Panc1 (cell line): ENCODE data around the gene NOXA1. TPM values are rescaled to one million over a fixed set of nuclear protein-coding genes. Genes with fewer than 3 reads are reported as not detected.
"Not testable (repeated sequence)": the region's sequence is repeated elsewhere in the genome, so short reads cannot be mapped to it uniquely, and the experiment has no call there.

Source experiments
- ATAC-seq: fragments of 200-7000 bp; cut with Tn5 transposase; 2 replicates; pipeline ENCODE4 v1.9.1; 2020; ENCODE audit warnings: mild to moderate bottlenecking, moderate library complexity
- BruUV-seq: library from RNA; stranded (reverse); fragments of 400-500 nt; replicated peaks from 2 replicates; lab custom pipeline; 2021; lab: Mats Ljungman, UMichigan
- CTCF ChIA-PET: fragments of 300-600 bp; sonication (Branson Sonifier 250); formaldehyde crosslinking; loops from one replicate; lab custom pipeline; 2022; ENCODE audit warnings: antibody characterized with exemption; lab: Charles Lee
- POLR2A ChIA-PET: fragments of 300-600 bp; sonication (Branson Sonifier 250); formaldehyde crosslinking; loops from one replicate; lab custom pipeline; 2022; ENCODE audit warnings: antibody characterized with exemption; lab: Charles Lee
- DNase-seq: peaks from one replicate; pipeline ENCODE4 v3.0.0-alpha.2; 2010; ENCODE audit warnings: low read depth, low spot score
- H3K27ac ChIP-seq: 2 replicates; pipeline ENCODE4 v1.5.1; 2011; ENCODE audit warnings: mild to moderate bottlenecking, low read length, inconsistent platforms
- H3K27me3 ChIP-seq: fragments of 200-500 bp; sonication (Bioruptor generic); 2 replicates; pipeline ENCODE4 v1.6.0; 2014; ENCODE audit warnings: low read length, inconsistent platforms; ENCODE audit not compliant: control insufficient read depth, insufficient read depth
- H3K36me3 ChIP-seq: fragments of 200-500 bp; sonication (Bioruptor generic); 2 replicates; pipeline ENCODE4 v1.5.1; 2014; ENCODE audit warnings: inconsistent platforms, mild to moderate bottlenecking, low read length, moderate library complexity; ENCODE audit not compliant: control insufficient read depth, insufficient read depth
- H3K4me1 ChIP-seq: 2 replicates; pipeline ENCODE4 v1.5.1; 2011; ENCODE audit warnings: inconsistent platforms, mild to moderate bottlenecking, low read length, moderate library complexity; ENCODE audit not compliant: control insufficient read depth, insufficient read depth
- H3K4me3 ChIP-seq, 2 experiments: 2 replicates each; pipeline ENCODE4 v1.5.1; 2011 to 2012; ENCODE audit warnings: low read depth in 2 of 2, low read length in 2 of 2, mild to moderate bottlenecking in 2 of 2, inconsistent platforms in 1 of 2, moderate library complexity in 1 of 2
- H3K9me3 ChIP-seq: fragments of 200-500 bp; sonication (Bioruptor generic); 2 replicates; pipeline ENCODE4 v1.5.1; 2014; ENCODE audit warnings: low read depth, mild to moderate bottlenecking, inconsistent platforms, low read length, moderate library complexity; ENCODE audit not compliant: control insufficient read depth, insufficient read depth
- CTCF ChIP-seq: fragments of 450-650 bp; IDR thresholded peaks from 2 replicates; pipeline ENCODE4 v1.5.1; 2017; ENCODE audit warnings: mild to moderate bottlenecking
- POLR2AphosphoS5 ChIP-seq: IDR thresholded peaks from 2 replicates; pipeline ENCODE4 v1.6.1; 2012; ENCODE audit warnings: mild to moderate bottlenecking, low read depth, low read length, moderate library complexity
- REST ChIP-seq, 2 experiments: IDR thresholded peaks; 2 replicates each; pipeline ENCODE4 v1.6.1; 2011 to 2012; ENCODE audit warnings: low read depth in 2 of 2, control low read depth in 1 of 2, low read length in 1 of 2, mild to moderate bottlenecking in 1 of 2, moderate library complexity in 1 of 2; ENCODE audit not compliant: insufficient read depth in 1 of 2
- SIN3A ChIP-seq: IDR thresholded peaks from 2 replicates; pipeline ENCODE4 v1.6.1; 2012; ENCODE audit warnings: low read depth, mild to moderate bottlenecking, low read length, moderate library complexity, borderline replicate concordance; ENCODE audit not compliant: insufficient read depth
- TCF7L2 ChIP-seq: IDR thresholded peaks from 2 replicates; pipeline ENCODE4 v1.6.1; 2011; ENCODE audit warnings: mild to moderate bottlenecking, low read depth, low read length, inconsistent platforms
- in situ Hi-C: cut with HindIII; loops from 2 replicates; pipeline ENCODE4 v1.10.0; 2016; ENCODE audit warnings: low sequenced_read_pairs, low pct_unique_long_range_greater_than_20kb
- intact Hi-C: fragments of 100-400 bp; cut with micrococcal nuclease; formaldehyde crosslinking; loops from one replicate; pipeline ENCODE4 v1.10.0; 2022; ENCODE audit not compliant: unreplicated experiment
- total RNA-seq: library from RNA; stranded (reverse); gene quantifications from one replicate; pipeline ENCODE4 v1.2.1, GENCODE V29; 2021; ENCODE audit not compliant: unreplicated experiment

Gene NOXA1
- total RNA-seq, 1 experiment from 2014 or later = 3.7 TPM

- intact Hi-C loops (no loop called here), in situ Hi-C loops (no loop called here)
- POLR2A ChIA-PET = no interaction called here
- no peak for TF ChIP-seq SIN3A
- no peak for TF ChIP-seq TCF7L2
- no peak for TF ChIP-seq REST (IDR thresholded peaks at IDR 0.05; ENCODE audit: insufficient read depth in 1 of 2, low read depth in 2 of 2, low read length in 1 of 2)
- no peak for TF ChIP-seq POLR2AphosphoS5
- no peak for TF ChIP-seq CTCF
- Histone ChIP-seq H3K4me3 (no peak overlapping the region), H3K27ac (no peak overlapping the region), H3K4me1 (no peaks in the 10 kb centered on the region), H3K9me3 (no peaks in the 10 kb centered on the region), H3K27me3 (no peaks in the 10 kb centered on the region), H3K36me3 (no peaks in the 10 kb centered on the region)
- no peak for ATAC-seq
- CTCF ChIA-PET = no interaction called here
- no peak for DNase-seq
- BruUV-seq = no TSS peak
Measured at GRCh38 chr9:137465720-137466388, 42.7 kb downstream of the NOXA1 start.

- H3K4me1 ChIP-seq, CTCF ChIA-PET, H3K36me3 ChIP-seq, BruUV-seq, H3K9me3 ChIP-seq, POLR2A ChIA-PET, H3K27ac ChIP-seq, H3K27me3 ChIP-seq, H3K4me3 ChIP-seq, in situ Hi-C loops, DNase-seq, ATAC-seq, intact Hi-C loops: not testable (repeated sequence)
Measured at GRCh38 chr9:137466389-137467085, 43.3 kb downstream of the NOXA1 start.

- in situ Hi-C loops = no loop called here
- CTCF ChIA-PET = no interaction called here
Measured at GRCh38 chr9:137467161-137467581, 44.0 kb downstream of the NOXA1 start.

More at GRCh38 chr9:137467161-137467581, 44.0 kb downstream of the NOXA1 start:
- ATAC-seq = no peak
- POLR2A ChIA-PET = no interaction called here
- H3K9me3 ChIP-seq = no peaks in the 10 kb centered on the region
- no peaks in the 10 kb centered on the region for H3K36me3 ChIP-seq
- no TSS peak for BruUV-seq
- no peak overlapping the region for H3K4me3 ChIP-seq
- H3K27me3 ChIP-seq = no peaks in the 10 kb centered on the region
- H3K27ac ChIP-seq = no peak overlapping the region
- no peak for DNase-seq
- no peak for TF ChIP-seq POLR2AphosphoS5
- no peak for TF ChIP-seq REST (IDR thresholded peaks at IDR 0.05; ENCODE audit: insufficient read depth in 1 of 2, low read depth in 2 of 2, low read length in 1 of 2)
- no peak for TF ChIP-seq SIN3A
- TF ChIP-seq CTCF = no peak
- no peak for TF ChIP-seq TCF7L2
- H3K4me1 ChIP-seq = no peaks in the 10 kb centered on the region
- intact Hi-C loops = no loop called here
